GM23338 (cell line): ENCODE data around the gene STIM2. TPM values are rescaled to one million over a fixed set of nuclear protein-coding genes. Genes with fewer than 3 reads are reported as not detected.

ENCODE experiments used
- ATAC-seq: fragments of 200-7000 bp; cut with Tn5 transposase; 3 replicates; pipeline ENCODE4 v1.9.1; 2020
- DNase-seq: peaks from one replicate; pipeline ENCODE4 v3.0.0-alpha.2; 2015; ENCODE audit warnings: low spot score
- H2AFZ ChIP-seq: fragments of 200-600 bp; sonication (generic); 2 replicates; pipeline ENCODE4 v1.8.0; 2016; ENCODE audit warnings: antibody characterized with exemption, mild to moderate bottlenecking, moderate library complexity
- H3F3A ChIP-seq: fragments of 200-600 bp; sonication (generic); replicated peaks from 2 replicates; pipeline ENCODE4 v1.8.0; 2017; ENCODE audit warnings: antibody characterized with exemption, mixed run types, low read depth
- H3K27ac ChIP-seq: fragments of 200-600 bp; sonication (generic); 2 replicates; pipeline ENCODE4 v1.6.1; 2016; ENCODE audit warnings: low read depth
- H3K27me3 ChIP-seq: fragments of 200-600 bp; sonication (generic); 2 replicates; pipeline ENCODE4 v1.8.0; 2016; ENCODE audit warnings: mild to moderate bottlenecking, mixed run types, moderate library complexity; ENCODE audit not compliant: insufficient read depth
- H3K36me3 ChIP-seq: fragments of 200-600 bp; sonication (generic); 2 replicates; pipeline ENCODE4 v1.8.0; 2016; ENCODE audit warnings: mild to moderate bottlenecking; ENCODE audit not compliant: insufficient read depth
- H3K4me1 ChIP-seq: fragments of 200-600 bp; sonication (generic); 2 replicates; pipeline ENCODE4 v1.8.0; 2016; ENCODE audit warnings: mild to moderate bottlenecking, moderate library complexity; ENCODE audit not compliant: insufficient read depth
- H3K4me2 ChIP-seq: fragments of 200-600 bp; sonication (generic); 2 replicates; pipeline ENCODE4 v1.7.1; 2017; ENCODE audit warnings: mixed run types
- H3K4me3 ChIP-seq: fragments of 200-600 bp; sonication (generic); 2 replicates; pipeline ENCODE4 v1.6.1; 2016; ENCODE audit warnings: mixed run types
- H3K79me2 ChIP-seq: fragments of 200-600 bp; sonication (generic); replicated peaks from 2 replicates; pipeline ENCODE4 v1.8.0; 2017; ENCODE audit warnings: mild to moderate bottlenecking; ENCODE audit not compliant: insufficient read depth
- H3K9me2 ChIP-seq: fragments of 200-600 bp; sonication (generic); 2 replicates; pipeline ENCODE4 v1.8.0; 2017; ENCODE audit not compliant: insufficient read depth
- H4K20me1 ChIP-seq: fragments of 200-600 bp; sonication (generic); replicated peaks from 2 replicates; pipeline ENCODE4 v1.8.0; 2017; ENCODE audit warnings: mild to moderate bottlenecking; ENCODE audit not compliant: insufficient read depth
- H3K27ac Mint-ChIP-seq: 2 replicates; pipeline ENCODE4 v1.8.0; 2020; ENCODE audit warnings: inconsistent platforms, mild to moderate bottlenecking, moderate library complexity, mixed read lengths
- H3K27me3 Mint-ChIP-seq: 3 replicates; pipeline ENCODE4 v1.8.0; 2022; ENCODE audit warnings: low read depth, mild to moderate bottlenecking, moderate library complexity, mixed read lengths, inconsistent platforms; ENCODE audit not compliant: insufficient read depth, poor library complexity
- H3K36me3 Mint-ChIP-seq: 3 replicates; pipeline ENCODE4 v1.8.0; 2021; ENCODE audit warnings: low read depth, mild to moderate bottlenecking, inconsistent platforms, moderate library complexity, mixed read lengths
- H3K4me1 Mint-ChIP-seq: 3 replicates; pipeline ENCODE4 v1.8.0; 2020; ENCODE audit warnings: mild to moderate bottlenecking, inconsistent platforms, mixed read lengths
- H3K4me3 Mint-ChIP-seq: 3 replicates; pipeline ENCODE4 v1.8.0; 2021; ENCODE audit warnings: moderate library complexity, mild to moderate bottlenecking, inconsistent platforms, mixed read lengths
- H3K9me3 Mint-ChIP-seq: 3 replicates; pipeline ENCODE4 v1.8.0; 2020; ENCODE audit warnings: moderate library complexity, mild to moderate bottlenecking, inconsistent platforms, mixed read lengths
- CREB1 ChIP-seq: fragments of 250-450 bp; sonication (Bioruptor Pico); IDR thresholded peaks from 2 replicates; pipeline ENCODE4 v1.5.0; 2020; ENCODE audit warnings: low read depth, mild to moderate bottlenecking, moderate library complexity
- EZH2 ChIP-seq: fragments of 200-600 bp; sonication (generic); IDR thresholded peaks from one replicate; pipeline ENCODE4 v1.8.0; 2017; ENCODE audit warnings: antibody characterized with exemption, mild to moderate bottlenecking, low read depth; ENCODE audit not compliant: unreplicated experiment
- EZH2phosphoT487 ChIP-seq: fragments of 200-600 bp; sonication (generic); IDR thresholded peaks from one replicate; pipeline ENCODE4 v1.8.1; 2018; ENCODE audit warnings: antibody characterized with exemption; ENCODE audit not compliant: unreplicated experiment
- JUNB ChIP-seq: IDR thresholded peaks from one replicate; pipeline ENCODE4 v1.6.1; 2016; ENCODE audit warnings: antibody characterized with exemption; ENCODE audit not compliant: unreplicated experiment
- NANOG ChIP-seq: IDR thresholded peaks from 2 replicates; pipeline ENCODE4 v1.6.1; 2016; ENCODE audit warnings: antibody characterized with exemption, borderline replicate concordance
- POLR2AphosphoS5 ChIP-seq: IDR thresholded peaks from 2 replicates; pipeline ENCODE4 v1.6.1; 2016; ENCODE audit warnings: antibody characterized with exemption, low read depth
- STAT1 ChIP-seq: IDR thresholded peaks from one replicate; pipeline ENCODE4 v1.6.1; 2016; ENCODE audit warnings: antibody characterized with exemption; ENCODE audit not compliant: unreplicated experiment
- ZNF114 ChIP-seq: fragments of 250-450 bp; sonication (Bioruptor Pico); IDR thresholded peaks from 2 replicates; pipeline ENCODE4 v1.5.0; 2020; ENCODE audit warnings: mild to moderate bottlenecking, moderate library complexity
- polyA plus RNA-seq: library from polyadenylated mRNA; unstranded; fragments of >200 nt; fragmentation: Nextera tagmentation; extraction: Ambion mirVana; gene quantifications from 2 replicates; pipeline ENCODE4 v1.2.1, GENCODE V29; 2016
- total RNA-seq: library from RNA; depleted of rRNA; stranded (reverse); fragments of >200 nt; shearing (Covaris generic); gene quantifications from 2 replicates; pipeline ENCODE4 v1.2.3, GENCODE V29; 2014
- TF ChIP-seq, protein P1 (sequence below): fragments of 250-450 bp; sonication (Bioruptor Pico); IDR thresholded peaks from 2 replicates; pipeline ENCODE4 v1.5.0; 2020; ENCODE audit warnings: mild to moderate bottlenecking, moderate library complexity
- TF ChIP-seq, protein P2 (sequence below): IDR thresholded peaks from one replicate; pipeline ENCODE4 v1.6.1; 2018; ENCODE audit warnings: antibody characterized with exemption; ENCODE audit not compliant: unreplicated experiment
- TF ChIP-seq, protein P3 (sequence below), 2 experiments: fragments of 200-600 bp in 1 of 2; sonication (generic) in 1 of 2; conservative IDR thresholded peaks; 2 replicates each; pipeline versions ENCODE4 v1.5.1 to v1.6.1; 2016 to 2017; ENCODE audit warnings: antibody characterized with exemption in 2 of 2, low read depth in 2 of 2, mild to moderate bottlenecking in 2 of 2, moderate library complexity in 1 of 2

STIM2 gene
- total and polyA plus RNA-seq, 2 experiments from 2014 or later: 13.1 to 17.8 TPM

DNA sequence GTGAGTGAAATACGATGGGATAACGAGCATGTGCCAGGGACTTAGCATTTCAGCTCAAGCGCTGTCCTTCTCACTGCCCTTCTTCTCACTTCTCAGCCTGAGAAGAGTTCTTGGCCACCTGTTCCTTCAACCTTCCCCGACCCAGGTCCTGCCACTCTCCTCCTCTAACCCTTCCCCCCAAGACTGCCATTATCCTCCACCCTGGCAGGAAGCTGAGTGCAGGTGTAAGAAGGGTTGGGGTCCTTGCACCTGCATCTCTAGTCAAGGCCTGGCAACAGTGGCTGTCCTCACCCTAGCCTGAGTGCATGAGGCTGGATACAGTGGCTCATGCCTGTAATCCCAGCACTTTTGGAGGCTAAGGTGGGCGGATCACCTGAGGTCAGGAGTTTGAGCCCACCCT, 19.9 kb upstream of the STIM2 start:
- Mint-ChIP-seq H3K36me3 (no peaks in the 10 kb centered on the region), H3K27ac (no peak overlapping the region), H3K27me3 (peaks cover 3% of the 10 kb centered on the region), H3K9me3 (no peaks in the 10 kb centered on the region), H3K4me3 (no peak overlapping the region), H3K4me1 (peaks cover 10% of the 10 kb centered on the region)
- no peaks in the 10 kb centered on the region for H3F3A ChIP-seq
- H3K27me3 ChIP-seq: no peaks in the 10 kb centered on the region
- no peaks in the 10 kb centered on the region for H3K79me2 ChIP-seq
- H3K27ac ChIP-seq: no peak overlapping the region
- no peak overlapping the region for H3K4me2 ChIP-seq
- H3K4me1 ChIP-seq: no peaks in the 10 kb centered on the region; the same call in 1 of the 2 replicates
- H3K36me3 ChIP-seq: no peaks in the 10 kb centered on the region
- no peak overlapping the region for H3K4me3 ChIP-seq
- no peak for DNase-seq
- H2AFZ ChIP-seq: no peak overlapping the region
- TF ChIP-seq ZNF114 (CRISPR knock-in tag) (no peak), EZH2 (no peak), POLR2AphosphoS5 (no peak), JUNB (no peak), NANOG (no peak), CREB1 (CRISPR knock-in tag) (no peak), STAT1 (no peak), EZH2phosphoT487 (no peak)
- TF ChIP-seq, protein P1, sequence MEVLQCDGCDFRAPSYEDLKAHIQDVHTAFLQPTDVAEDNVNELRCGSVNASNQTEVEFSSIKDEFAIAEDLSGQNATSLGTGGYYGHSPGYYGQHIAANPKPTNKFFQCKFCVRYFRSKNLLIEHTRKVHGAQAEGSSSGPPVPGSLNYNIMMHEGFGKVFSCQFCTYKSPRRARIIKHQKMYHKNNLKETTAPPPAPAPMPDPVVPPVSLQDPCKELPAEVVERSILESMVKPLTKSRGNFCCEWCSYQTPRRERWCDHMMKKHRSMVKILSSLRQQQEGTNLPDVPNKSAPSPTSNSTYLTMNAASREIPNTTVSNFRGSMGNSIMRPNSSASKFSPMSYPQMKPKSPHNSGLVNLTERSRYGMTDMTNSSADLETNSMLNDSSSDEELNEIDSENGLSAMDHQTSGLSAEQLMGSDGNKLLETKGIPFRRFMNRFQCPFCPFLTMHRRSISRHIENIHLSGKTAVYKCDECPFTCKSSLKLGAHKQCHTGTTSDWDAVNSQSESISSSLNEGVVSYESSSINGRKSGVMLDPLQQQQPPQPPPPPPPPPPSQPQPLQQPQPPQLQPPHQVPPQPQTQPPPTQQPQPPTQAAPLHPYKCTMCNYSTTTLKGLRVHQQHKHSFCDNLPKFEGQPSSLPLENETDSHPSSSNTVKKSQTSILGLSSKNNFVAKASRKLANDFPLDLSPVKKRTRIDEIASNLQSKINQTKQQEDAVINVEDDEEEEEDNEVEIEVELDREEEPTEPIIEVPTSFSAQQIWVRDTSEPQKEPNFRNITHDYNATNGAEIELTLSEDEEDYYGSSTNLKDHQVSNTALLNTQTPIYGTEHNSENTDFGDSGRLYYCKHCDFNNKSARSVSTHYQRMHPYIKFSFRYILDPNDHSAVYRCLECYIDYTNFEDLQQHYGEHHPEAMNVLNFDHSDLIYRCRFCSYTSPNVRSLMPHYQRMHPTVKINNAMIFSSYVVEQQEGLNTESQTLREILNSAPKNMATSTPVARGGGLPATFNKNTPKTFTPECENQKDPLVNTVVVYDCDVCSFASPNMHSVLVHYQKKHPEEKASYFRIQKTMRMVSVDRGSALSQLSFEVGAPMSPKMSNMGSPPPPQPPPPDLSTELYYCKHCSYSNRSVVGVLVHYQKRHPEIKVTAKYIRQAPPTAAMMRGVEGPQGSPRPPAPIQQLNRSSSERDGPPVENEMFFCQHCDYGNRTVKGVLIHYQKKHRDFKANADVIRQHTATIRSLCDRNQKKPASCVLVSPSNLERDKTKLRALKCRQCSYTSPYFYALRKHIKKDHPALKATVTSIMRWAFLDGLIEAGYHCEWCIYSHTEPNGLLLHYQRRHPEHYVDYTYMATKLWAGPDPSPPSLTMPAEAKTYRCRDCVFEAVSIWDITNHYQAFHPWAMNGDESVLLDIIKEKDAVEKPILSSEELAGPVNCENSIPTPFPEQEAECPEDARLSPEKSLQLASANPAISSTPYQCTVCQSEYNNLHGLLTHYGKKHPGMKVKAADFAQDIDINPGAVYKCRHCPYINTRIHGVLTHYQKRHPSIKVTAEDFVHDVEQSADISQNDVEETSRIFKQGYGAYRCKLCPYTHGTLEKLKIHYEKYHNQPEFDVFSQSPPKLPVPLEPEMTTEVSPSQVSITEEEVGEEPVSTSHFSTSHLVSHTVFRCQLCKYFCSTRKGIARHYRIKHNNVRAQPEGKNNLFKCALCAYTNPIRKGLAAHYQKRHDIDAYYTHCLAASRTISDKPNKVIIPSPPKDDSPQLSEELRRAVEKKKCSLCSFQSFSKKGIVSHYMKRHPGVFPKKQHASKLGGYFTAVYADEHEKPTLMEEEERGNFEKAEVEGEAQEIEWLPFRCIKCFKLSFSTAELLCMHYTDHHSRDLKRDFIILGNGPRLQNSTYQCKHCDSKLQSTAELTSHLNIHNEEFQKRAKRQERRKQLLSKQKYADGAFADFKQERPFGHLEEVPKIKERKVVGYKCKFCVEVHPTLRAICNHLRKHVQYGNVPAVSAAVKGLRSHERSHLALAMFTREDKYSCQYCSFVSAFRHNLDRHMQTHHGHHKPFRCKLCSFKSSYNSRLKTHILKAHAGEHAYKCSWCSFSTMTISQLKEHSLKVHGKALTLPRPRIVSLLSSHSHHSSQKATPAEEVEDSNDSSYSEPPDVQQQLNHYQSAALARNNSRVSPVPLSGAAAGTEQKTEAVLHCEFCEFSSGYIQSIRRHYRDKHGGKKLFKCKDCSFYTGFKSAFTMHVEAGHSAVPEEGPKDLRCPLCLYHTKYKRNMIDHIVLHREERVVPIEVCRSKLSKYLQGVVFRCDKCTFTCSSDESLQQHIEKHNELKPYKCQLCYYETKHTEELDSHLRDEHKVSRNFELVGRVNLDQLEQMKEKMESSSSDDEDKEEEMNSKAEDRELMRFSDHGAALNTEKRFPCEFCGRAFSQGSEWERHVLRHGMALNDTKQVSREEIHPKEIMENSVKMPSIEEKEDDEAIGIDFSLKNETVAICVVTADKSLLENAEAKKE (CRISPR knock-in tag): no peak
- TF ChIP-seq, protein P2, sequence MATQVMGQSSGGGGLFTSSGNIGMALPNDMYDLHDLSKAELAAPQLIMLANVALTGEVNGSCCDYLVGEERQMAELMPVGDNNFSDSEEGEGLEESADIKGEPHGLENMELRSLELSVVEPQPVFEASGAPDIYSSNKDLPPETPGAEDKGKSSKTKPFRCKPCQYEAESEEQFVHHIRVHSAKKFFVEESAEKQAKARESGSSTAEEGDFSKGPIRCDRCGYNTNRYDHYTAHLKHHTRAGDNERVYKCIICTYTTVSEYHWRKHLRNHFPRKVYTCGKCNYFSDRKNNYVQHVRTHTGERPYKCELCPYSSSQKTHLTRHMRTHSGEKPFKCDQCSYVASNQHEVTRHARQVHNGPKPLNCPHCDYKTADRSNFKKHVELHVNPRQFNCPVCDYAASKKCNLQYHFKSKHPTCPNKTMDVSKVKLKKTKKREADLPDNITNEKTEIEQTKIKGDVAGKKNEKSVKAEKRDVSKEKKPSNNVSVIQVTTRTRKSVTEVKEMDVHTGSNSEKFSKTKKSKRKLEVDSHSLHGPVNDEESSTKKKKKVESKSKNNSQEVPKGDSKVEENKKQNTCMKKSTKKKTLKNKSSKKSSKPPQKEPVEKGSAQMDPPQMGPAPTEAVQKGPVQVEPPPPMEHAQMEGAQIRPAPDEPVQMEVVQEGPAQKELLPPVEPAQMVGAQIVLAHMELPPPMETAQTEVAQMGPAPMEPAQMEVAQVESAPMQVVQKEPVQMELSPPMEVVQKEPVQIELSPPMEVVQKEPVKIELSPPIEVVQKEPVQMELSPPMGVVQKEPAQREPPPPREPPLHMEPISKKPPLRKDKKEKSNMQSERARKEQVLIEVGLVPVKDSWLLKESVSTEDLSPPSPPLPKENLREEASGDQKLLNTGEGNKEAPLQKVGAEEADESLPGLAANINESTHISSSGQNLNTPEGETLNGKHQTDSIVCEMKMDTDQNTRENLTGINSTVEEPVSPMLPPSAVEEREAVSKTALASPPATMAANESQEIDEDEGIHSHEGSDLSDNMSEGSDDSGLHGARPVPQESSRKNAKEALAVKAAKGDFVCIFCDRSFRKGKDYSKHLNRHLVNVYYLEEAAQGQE: no peak
- TF ChIP-seq, protein P3, sequence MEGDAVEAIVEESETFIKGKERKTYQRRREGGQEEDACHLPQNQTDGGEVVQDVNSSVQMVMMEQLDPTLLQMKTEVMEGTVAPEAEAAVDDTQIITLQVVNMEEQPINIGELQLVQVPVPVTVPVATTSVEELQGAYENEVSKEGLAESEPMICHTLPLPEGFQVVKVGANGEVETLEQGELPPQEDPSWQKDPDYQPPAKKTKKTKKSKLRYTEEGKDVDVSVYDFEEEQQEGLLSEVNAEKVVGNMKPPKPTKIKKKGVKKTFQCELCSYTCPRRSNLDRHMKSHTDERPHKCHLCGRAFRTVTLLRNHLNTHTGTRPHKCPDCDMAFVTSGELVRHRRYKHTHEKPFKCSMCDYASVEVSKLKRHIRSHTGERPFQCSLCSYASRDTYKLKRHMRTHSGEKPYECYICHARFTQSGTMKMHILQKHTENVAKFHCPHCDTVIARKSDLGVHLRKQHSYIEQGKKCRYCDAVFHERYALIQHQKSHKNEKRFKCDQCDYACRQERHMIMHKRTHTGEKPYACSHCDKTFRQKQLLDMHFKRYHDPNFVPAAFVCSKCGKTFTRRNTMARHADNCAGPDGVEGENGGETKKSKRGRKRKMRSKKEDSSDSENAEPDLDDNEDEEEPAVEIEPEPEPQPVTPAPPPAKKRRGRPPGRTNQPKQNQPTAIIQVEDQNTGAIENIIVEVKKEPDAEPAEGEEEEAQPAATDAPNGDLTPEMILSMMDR (conservative IDR thresholded peaks at IDR 0.05; ENCODE audit: low read depth in 2 of 2): no peak
- H4K20me1 ChIP-seq: no peaks in the 10 kb centered on the region
- no peak for ATAC-seq
- 0 out of 2 replicates have a peak, but pooled peaks cover 2% of the 10 kb centered on the region for H3K9me2 ChIP-seq
